Activated CD8-positive, alpha-beta T cell treated with anti-CD3 and anti-CD28 coated beads, Interleukin-2, amount 10 ng/mL, durations not matched to agents 7 days and 5 days (primary cell): Measurements from ENCODE around the gene RPGRIP1. TPM values are rescaled to one million over a fixed set of nuclear protein-coding genes. Genes with fewer than 3 reads are reported as not detected.
A peak's percentile ranks its signal among the peaks of the same experiment; 100 is the strongest.

Experiments used
- ATAC-seq: fragments of 150-1000 bp; cut with Tn5 transposase; one replicate; pipeline ENCODE4 v1.10.0; 2021; ENCODE audit warnings: moderate library complexity
- CTCF ChIA-PET: fragments of 350-600 bp; sonication (Branson Sonifier 250); formaldehyde crosslinking; loops from one replicate; lab custom pipeline; 2021; ENCODE audit warnings: antibody characterized with exemption; lab: Charles Lee
- POLR2A ChIA-PET: fragments of 350-600 bp; sonication (Branson Sonifier 250); formaldehyde crosslinking; loops from one replicate; lab custom pipeline; 2021; ENCODE audit warnings: antibody characterized with exemption; lab: Charles Lee
- DNase-seq: peaks from one replicate; pipeline ENCODE4 v3.0.0-alpha.2; 2020
- H3K27ac Mint-ChIP-seq: one replicate; pipeline ENCODE4 v1.8.0; 2021; ENCODE audit warnings: mild to moderate bottlenecking, mixed read lengths
- H3K27me3 Mint-ChIP-seq: one replicate; pipeline ENCODE4 v1.8.0; 2021; ENCODE audit warnings: low read depth, mixed read lengths
- H3K36me3 Mint-ChIP-seq: one replicate; pipeline ENCODE4 v1.8.0; 2021; ENCODE audit warnings: low read depth, mixed read lengths
- H3K4me1 Mint-ChIP-seq: one replicate; pipeline ENCODE4 v1.8.0; 2021; ENCODE audit warnings: low read depth, mixed read lengths
- H3K4me3 Mint-ChIP-seq: one replicate; pipeline ENCODE4 v1.8.0; 2021; ENCODE audit warnings: mild to moderate bottlenecking, mixed read lengths
- H3K9me3 Mint-ChIP-seq: one replicate; pipeline ENCODE4 v1.8.0; 2022; ENCODE audit warnings: mixed read lengths; ENCODE audit not compliant: insufficient read depth
- total RNA-seq, 2 experiments: library from RNA; stranded (reverse); gene quantifications; one replicate each; pipeline ENCODE4 v1.2.3, GENCODE V29; 2021

RPGRIP1 gene
- total RNA-seq, 2 experiments from 2014 or later = not detected

- H3K36me3 Mint-ChIP-seq = peaks cover 81% of the 10 kb centered on the region
- DNase-seq (no peak), ATAC-seq (no peak)
- POLR2A ChIA-PET = no interaction called here
- no peaks in the 10 kb centered on the region for H3K27me3 Mint-ChIP-seq
- no peaks in the 10 kb centered on the region for H3K9me3 Mint-ChIP-seq
- H3K4me3 Mint-ChIP-seq = peak overlapping the region; percentile 50
- CTCF ChIA-PET = interaction anchor here (1.4 to 6.4 kb wide), 2 partner anchors 17 to 52 kb away, joined by 3 to 37 read pairs; no protein-coding TSS in a partner anchor
- H3K27ac Mint-ChIP-seq = no peak overlapping the region
- H3K4me1 Mint-ChIP-seq = peaks cover 81% of the 10 kb centered on the region
These were observed 20.7 kb upstream of the RPGRIP1 start for GRCh38 chr14:21258889-21259787.

GRCh38 chr14:21261824-21262223, 18.1 kb upstream of the RPGRIP1 start:
- POLR2A ChIA-PET = interaction anchor here (0.5 kb wide), 1 partner anchor 10 kb away, joined by 3 read pairs; no protein-coding TSS in a partner anchor
- Mint-ChIP-seq H3K36me3 (peaks cover 85% of the 10 kb centered on the region), H3K27ac (no peak overlapping the region), H3K27me3 (no peaks in the 10 kb centered on the region), H3K9me3 (no peaks in the 10 kb centered on the region), H3K4me1 (peaks cover 84% of the 10 kb centered on the region), H3K4me3 (peak overlapping the region; percentile 60)
- DNase-seq (no peak), ATAC-seq (no peak)
- CTCF ChIA-PET = no interaction called here

GRCh38 chr14:21262410-21262809, 17.5 kb upstream of the RPGRIP1 start:
- ATAC-seq (no peak), DNase-seq (no peak)
- H3K27me3 Mint-ChIP-seq = no peaks in the 10 kb centered on the region
- peaks cover 81% of the 10 kb centered on the region for H3K4me1 Mint-ChIP-seq
- peak overlapping the region; percentile 75 for H3K27ac Mint-ChIP-seq
- H3K4me3 Mint-ChIP-seq = peak overlapping the region; percentile 60
- ChIA-PET CTCF (no interaction called here), POLR2A (no interaction called here)
- no peaks in the 10 kb centered on the region for H3K9me3 Mint-ChIP-seq
- H3K36me3 Mint-ChIP-seq = peaks cover 84% of the 10 kb centered on the region

GRCh38 chr14:21263284-21264024, 16.4 kb upstream of the RPGRIP1 start:
- Mint-ChIP-seq H3K9me3 (no peaks in the 10 kb centered on the region), H3K4me1 (peaks cover 73% of the 10 kb centered on the region), H3K27me3 (no peaks in the 10 kb centered on the region), H3K36me3 (peaks cover 87% of the 10 kb centered on the region), H3K27ac (peak overlapping the region; percentile 77), H3K4me3 (peak overlapping the region; percentile 100)
- ChIA-PET POLR2A (no interaction called here), CTCF (interaction anchor here (0.7 kb wide), 1 partner anchor 159 kb away, joined by 4 read pairs; no protein-coding TSS in a partner anchor)
- ATAC-seq (peak; percentile 9), DNase-seq (no peak)

- H3K27me3 Mint-ChIP-seq = no peaks in the 10 kb centered on the region
- CTCF ChIA-PET = interaction anchor here (0.7 to 1.9 kb wide), 7 partner anchors 8 to 160 kb away, joined by 3 to 14 read pairs (median 3); no protein-coding TSS in a partner anchor
- H3K36me3 Mint-ChIP-seq = peaks cover 86% of the 10 kb centered on the region
- POLR2A ChIA-PET = interaction anchor here (0.6 to 2.2 kb wide), 5 partner anchors 8 to 119 kb away, joined by 3 to 21 read pairs (median 4); no protein-coding TSS in a partner anchor
- DNase-seq (no peak), ATAC-seq (peak; percentile 72)
- peaks cover 66% of the 10 kb centered on the region for H3K4me1 Mint-ChIP-seq
- peak overlapping the region; percentile 100 for H3K4me3 Mint-ChIP-seq
- peak overlapping the region; percentile 78 for H3K27ac Mint-ChIP-seq
- H3K9me3 Mint-ChIP-seq = no peaks in the 10 kb centered on the region
These were observed 15.7 kb upstream of the RPGRIP1 start for GRCh38 chr14:21264025-21264801.

GRCh38 chr14:21267431-21267845, 12.4 kb upstream of the RPGRIP1 start:
- DNase-seq = no peak
- Mint-ChIP-seq H3K9me3 (no peaks in the 10 kb centered on the region), H3K4me3 (peak overlapping the region; percentile 100), H3K36me3 (peaks cover 66% of the 10 kb centered on the region), H3K27me3 (no peaks in the 10 kb centered on the region), H3K27ac (peak overlapping the region; percentile 100), H3K4me1 (peaks cover 51% of the 10 kb centered on the region)
- CTCF ChIA-PET = interaction anchor here (1.5 kb wide), 1 partner anchor 12 kb away, joined by 4 read pairs; no protein-coding TSS in a partner anchor
- POLR2A ChIA-PET = interaction anchor here (0.7 to 1.4 kb wide), 3 partner anchors 10 to 126 kb away, joined by 3 to 4 read pairs (median 4); no protein-coding TSS in a partner anchor
- no peak for ATAC-seq

GRCh38 chr14:21267886-21268616, 11.8 kb upstream of the RPGRIP1 start:
- POLR2A ChIA-PET = interaction anchor here (0.7 to 1.4 kb wide), 5 partner anchors 11 to 125 kb away, joined by 3 to 7 read pairs (median 4); no protein-coding TSS in a partner anchor
- ATAC-seq (no peak), DNase-seq (no peak)
- CTCF ChIA-PET = no interaction called here
- Mint-ChIP-seq H3K27me3 (no peaks in the 10 kb centered on the region), H3K27ac (peak overlapping the region; percentile 100), H3K4me3 (peak overlapping the region; percentile 100), H3K4me1 (peaks cover 44% of the 10 kb centered on the region), H3K36me3 (peaks cover 60% of the 10 kb centered on the region), H3K9me3 (no peaks in the 10 kb centered on the region)

GRCh38 chr14:21268617-21269251, 11.1 kb upstream of the RPGRIP1 start:
- peak; percentile 59 for DNase-seq
- POLR2A ChIA-PET = interaction anchor here (0.9 to 1.0 kb wide), 2 partner anchors 11 to 116 kb away, joined by 3 to 7 read pairs; no protein-coding TSS in a partner anchor
- H3K36me3 Mint-ChIP-seq = peaks cover 53% of the 10 kb centered on the region

GRCh38 chr14:21269252-21270046, 10.4 kb upstream of the RPGRIP1 start, which contains the start of gene HNRNPC:
TSS of gene HNRNPC (minus strand) at chr14:21269442. CDS start at chr14:21234193, 35,249 bp downstream.
- H3K4me1 Mint-ChIP-seq = peaks cover 30% of the 10 kb centered on the region
- peaks cover 46% of the 10 kb centered on the region for H3K36me3 Mint-ChIP-seq
- CTCF ChIA-PET = no interaction called here
- H3K27ac Mint-ChIP-seq = peak within 1 kb of the TSS; percentile 100
- H3K27me3 Mint-ChIP-seq = no peaks in the 10 kb centered on the region
- H3K9me3 Mint-ChIP-seq = no peaks in the 10 kb centered on the region
- ATAC-seq (peak; percentile 92), DNase-seq (peak; percentile 100)
- peak within 1 kb of the TSS; percentile 100 for H3K4me3 Mint-ChIP-seq
- POLR2A ChIA-PET = no interaction called here

More at GRCh38 chr14:21268617-21269251, 11.1 kb upstream of the RPGRIP1 start:
- CTCF ChIA-PET = no interaction called here
- Mint-ChIP-seq H3K4me1 (peaks cover 38% of the 10 kb centered on the region), H3K4me3 (peak overlapping the region; percentile 100), H3K9me3 (no peaks in the 10 kb centered on the region), H3K27ac (peak overlapping the region; percentile 100), H3K27me3 (no peaks in the 10 kb centered on the region)
- ATAC-seq = no peak
